HepG2 (cell line): Measurements from ENCODE around the gene P2RY6.

ENCODE experiments used
- ATF3 ChIP-seq: sonication (generic); formaldehyde crosslinking; IDR thresholded peaks from 2 replicates; pipeline ENCODE4 v1.4.0; 2020; ENCODE audit warnings: missing genetic modification reagents
- HDAC1 ChIP-seq: sonication (generic); formaldehyde crosslinking; IDR thresholded peaks from 2 replicates; pipeline ENCODE4 v1.5.1; 2020; ENCODE audit warnings: mild to moderate bottlenecking, missing genetic modification reagents
- NFKBIZ ChIP-seq: IDR thresholded peaks from 2 replicates; pipeline ENCODE4 v1.6.1; 2018; ENCODE audit warnings: missing genetic modification reagents, missing compliant biosample characterization
- YY1 ChIP-seq: IDR thresholded peaks from 2 replicates; pipeline ENCODE4 v1.6.1; 2011; ENCODE audit warnings: low read length, low read depth, moderate library complexity, mild to moderate bottlenecking; ENCODE audit not compliant: insufficient read depth, insufficient replicate concordance
- ZNF33B ChIP-seq: sonication (generic); formaldehyde crosslinking; IDR thresholded peaks from 2 replicates; pipeline ENCODE4 v1.5.1; 2020; ENCODE audit warnings: mild to moderate bottlenecking, missing genetic modification reagents

- TF ChIP-seq ATF3 (CRISPR knock-in tag) (no peak), NFKBIZ (CRISPR knock-in tag) (no peak), YY1 (no peak), HDAC1 (no peak), ZNF33B (CRISPR knock-in tag) (no peak)
Observed at GRCh38 chr11:73312036-73312435, 39.9 kb downstream of the P2RY6 start.
